H1 (cell line): ENCODE results near the gene RND2. TPM values are rescaled to one million over a fixed set of nuclear protein-coding genes. Genes with fewer than 3 reads are reported as not detected.
A peak's percentile ranks its signal among the peaks of the same experiment; 100 is the strongest.

ENCODE experiments used
- HDAC2 ChIP-seq, 2 experiments: fragments of 300-600 bp in 1 of 2; sonication (generic) in 1 of 2; IDR thresholded peaks; 2 replicates each; pipeline ENCODE4 v1.6.1; 2011 to 2012; ENCODE audit warnings: low read depth in 2 of 2, low read length in 2 of 2, mild to moderate bottlenecking in 2 of 2, moderate library complexity in 2 of 2, borderline replicate concordance in 1 of 2, inconsistent platforms in 1 of 2
- JUND ChIP-seq: IDR thresholded peaks from 2 replicates; pipeline ENCODE4 v1.6.1; 2011; ENCODE audit warnings: mild to moderate bottlenecking, improper control_type of control experiment, low read length
- MAFK ChIP-seq: IDR thresholded peaks from 2 replicates; pipeline ENCODE4 v1.6.1; 2012; ENCODE audit warnings: low read depth, mild to moderate bottlenecking, improper control_type of control experiment, low read length
- NRF1 ChIP-seq: IDR thresholded peaks from 2 replicates; pipeline ENCODE4 v1.6.1; 2011; ENCODE audit warnings: mild to moderate bottlenecking, low read depth, low read length, improper control_type of control experiment
- SIN3A ChIP-seq, 2 experiments: IDR thresholded peaks in 1 of 2; conservative IDR thresholded peaks in 1 of 2; 2 replicates each; pipeline ENCODE4 v1.6.1; 2011 to 2012; ENCODE audit warnings: low read length in 2 of 2, improper control_type of control experiment in 1 of 2, low read depth in 1 of 2, mild to moderate bottlenecking in 1 of 2
- polyA plus RNA-seq, 7 experiments: library from polyadenylated mRNA; depleted of rRNA in 3 of 7; stranded (reverse) in 5 of 7; unstranded in 2 of 7; fragments of >200 nt in 5 of 7; fragments of 200-250 nt in 2 of 7; gene quantifications; 1 replicate in 5 of 7; 2 replicates in 1 of 7; 4 replicates in 1 of 7; pipeline versions ENCODE4 v1.2.1 to v1.2.3, GENCODE V29; 2011 to 2013; ENCODE audit warnings: missing spikeins in 2 of 7, mixed read lengths in 2 of 7
- total RNA-seq: library from RNA; stranded (reverse); fragmentation: NEBNext Ultra II Directional; extraction: Animal tissue kit (Norgen Biotek cat#: 25700); gene quantifications from 2 replicates; pipeline ENCODE4 v1.2.1, GENCODE V29; 2021

RND2 gene
- total and polyA plus RNA-seq, 2 of the 8 experiments (the other 6 are each of a cell fraction or from before 2014, with no cell fraction given), result 51.3 to 61.4 TPM

- TF ChIP-seq HDAC2 (IDR thresholded peaks at IDR 0.05; ENCODE audit: borderline replicate concordance in 1 of 2, low read depth in 2 of 2, low read length in 2 of 2) (0 out of 4 replicates have a peak, but pooled peaks have one; percentile 30 to 59), JUND (no peak), NRF1 (no peak), MAFK (no peak), SIN3A (conservative IDR thresholded peaks at IDR 0.05 in 1 of 2, IDR thresholded peaks at IDR 0.05 in 1 of 2; ENCODE audit: low read depth in 1 of 2, low read length in 2 of 2) (peak; percentile 45 to 91; a peak in 3 of 4 replicates)
- TF ChIP-seq, all 59 proteins: peak for 34
These were observed 26.8 kb upstream of the RND2 start, which contains the start of gene RPL27 (continued) for GRCh38 chr17:42997984-42998938.
